ENCODE results near the gene MACIR. TPM values are rescaled to one million over a fixed set of nuclear protein-coding genes. Genes with fewer than 3 reads are reported as not detected.
A peak's percentile ranks its signal among the peaks of the same experiment; 100 is the strongest.

Gene MACIR
- total and polyA plus RNA-seq, 2 donors (not counting 3 experiments of a cell fraction or from before 2014, with no cell fraction given): 4.0 to 9.3 TPM

- dilution Hi-C loops (cut with MboI; ENCODE audit: extremely low pct_ligation_motif_present, low sequenced_read_pairs): no loop called here
- intact Hi-C loops (cut with micrococcal nuclease): no loop called here
- Histone ChIP-seq H3K9me1 (replicated peaks; ENCODE audit: control insufficient read depth, extremely low read depth, insufficient read depth, low read length) (no peaks in the 10 kb centered on the region), H3K4me3 (replicated peaks in 1 of 3; ENCODE audit: insufficient read depth in 1 of 3, low read depth in 1 of 3, low read length in 3 of 3) (no peak overlapping the region), H3K27ac (ENCODE audit: insufficient read depth, low read depth, low read length) (no peak overlapping the region), H3K4me1 (ENCODE audit: control insufficient read depth, extremely low read depth, insufficient read depth, low read length) (no peaks in the 10 kb centered on the region), H3K9ac (replicated peaks; ENCODE audit: extremely low read depth, insufficient read depth, low read length) (no peak overlapping the region), H3K36me3 (ENCODE audit: control insufficient read depth in 2 of 2, extremely low read depth in 1 of 2, insufficient read depth in 2 of 2, low read length in 2 of 2) (no peaks in the 10 kb centered on the region), H4K20me1 (replicated peaks; ENCODE audit: control insufficient read depth, extremely low read depth, insufficient read depth, low read length) (no peaks in the 10 kb centered on the region), H3K27me3 (ENCODE audit: control insufficient read depth in 2 of 2, insufficient read depth in 2 of 2, low read length in 2 of 2) (no peaks in the 10 kb centered on the region), H2AFZ (ENCODE audit: low read depth, low read length) (no peak overlapping the region), H3K79me2 (ENCODE audit: control insufficient read depth, insufficient read depth, low read length) (no peaks in the 10 kb centered on the region), H3K9me3 (replicated peaks; ENCODE audit: control insufficient read depth, insufficient read depth, low read length) (no peaks in the 10 kb centered on the region), H3K4me2 (ENCODE audit: insufficient read depth, low read length) (no peak overlapping the region)
- TF ChIP-seq GATA2 (IDR thresholded peaks at IDR 0.05; ENCODE audit: insufficient read depth, insufficient read length, low read depth, low read length) (peak; percentile 31), FOS (IDR thresholded peaks at IDR 0.05; ENCODE audit: borderline replicate concordance, insufficient read depth, low read length) (no peak)
- DNase-seq (ENCODE audit: low read depth, low spot score) (no peak), FAIRE-seq (no peak)
- ChIA-PET POLR2A (no interaction called here), CTCF (no interaction called here)
- no TSS peak for BruUV-seq (replicated peaks)
Measured at GRCh38 chr5:103305809-103306208, 47.2 kb downstream of the MACIR start.

DNA sequence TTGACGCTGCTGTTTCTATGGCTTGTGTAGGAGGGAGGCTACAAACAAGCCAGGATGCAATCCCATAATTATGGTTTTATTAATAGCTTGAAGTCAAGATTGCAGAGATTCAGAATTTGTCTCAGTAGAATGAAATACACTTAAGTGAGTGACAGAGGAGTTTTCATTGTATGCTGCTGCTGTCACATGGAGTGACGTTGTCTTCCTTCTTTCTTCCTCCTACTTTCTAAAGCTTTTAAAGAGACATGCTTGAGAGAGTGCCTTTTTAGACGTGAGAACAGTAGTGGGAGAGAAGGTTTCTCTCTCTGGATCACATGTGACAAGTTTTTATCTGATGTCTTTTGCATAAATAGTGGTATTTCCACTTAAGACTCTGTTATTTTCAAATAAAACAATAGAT, 48.9 kb downstream of the MACIR start:
- no peaks in the 10 kb centered on the region for H3K4me1 ChIP-seq (ENCODE audit: control insufficient read depth, extremely low read depth, insufficient read depth, low read length)
- ChIA-PET CTCF (no interaction called here), POLR2A (no interaction called here)
- no peak overlapping the region for H3K9ac ChIP-seq (replicated peaks; ENCODE audit: extremely low read depth, insufficient read depth, low read length)
- TF ChIP-seq POLR2AphosphoS5 (IDR thresholded peaks at IDR 0.05; ENCODE audit: insufficient read depth, low read depth, low read length): no peak
- TF ChIP-seq POLR2A (IDR thresholded peaks at IDR 0.05; ENCODE audit: low read depth, low read length): no peak
- TF ChIP-seq EZH2 (IDR thresholded peaks at IDR 0.05; ENCODE audit: borderline replicate concordance, low read depth, low read length, severe bottlenecking): no peak
- TF ChIP-seq FOS (IDR thresholded peaks at IDR 0.05; ENCODE audit: borderline replicate concordance, insufficient read depth, low read length): no peak
- TF ChIP-seq JUN (IDR thresholded peaks at IDR 0.05; ENCODE audit: borderline replicate concordance, insufficient read depth, insufficient read length, low read depth): no peak
- TF ChIP-seq, protein P1, sequence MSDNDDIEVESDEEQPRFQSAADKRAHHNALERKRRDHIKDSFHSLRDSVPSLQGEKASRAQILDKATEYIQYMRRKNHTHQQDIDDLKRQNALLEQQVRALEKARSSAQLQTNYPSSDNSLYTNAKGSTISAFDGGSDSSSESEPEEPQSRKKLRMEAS (IDR thresholded peaks at IDR 0.05; ENCODE audit: insufficient read depth, insufficient read length): no peak
- H3K4me2 ChIP-seq (ENCODE audit: insufficient read depth, low read length): no peak overlapping the region
- H3K36me3 ChIP-seq (ENCODE audit: control insufficient read depth in 2 of 2, extremely low read depth in 1 of 2, insufficient read depth in 2 of 2, low read length in 2 of 2): no peaks in the 10 kb centered on the region
- intact Hi-C loops (cut with micrococcal nuclease): no loop called here
- no TSS peak for BruUV-seq (replicated peaks)
- no peaks in the 10 kb centered on the region for H3K79me2 ChIP-seq (ENCODE audit: control insufficient read depth, insufficient read depth, low read length)
- no peak overlapping the region for H3K27ac ChIP-seq (ENCODE audit: insufficient read depth, low read depth, low read length)
- H3K4me3 ChIP-seq (replicated peaks in 1 of 3; ENCODE audit: insufficient read depth in 1 of 3, low read depth in 1 of 3, low read length in 3 of 3): no peak overlapping the region
- H4K20me1 ChIP-seq (replicated peaks; ENCODE audit: control insufficient read depth, extremely low read depth, insufficient read depth, low read length): no peaks in the 10 kb centered on the region
- FAIRE-seq (no peak), DNase-seq (ENCODE audit: low read depth, low spot score) (no peak)
- H3K9me1 ChIP-seq (replicated peaks; ENCODE audit: control insufficient read depth, extremely low read depth, insufficient read depth, low read length): no peaks in the 10 kb centered on the region
- H3K27me3 ChIP-seq (ENCODE audit: control insufficient read depth in 2 of 2, insufficient read depth in 2 of 2, low read length in 2 of 2): no peaks in the 10 kb centered on the region
- H2AFZ ChIP-seq (ENCODE audit: low read depth, low read length): no peak overlapping the region
- H3K9me3 ChIP-seq (replicated peaks; ENCODE audit: control insufficient read depth, insufficient read depth, low read length): no peaks in the 10 kb centered on the region
- dilution Hi-C loops (cut with MboI; ENCODE audit: extremely low pct_ligation_motif_present, low sequenced_read_pairs): no loop called here
